H7 (cell line): ENCODE measurements around the gene FCSK. TPM values are rescaled to one million over a fixed set of nuclear protein-coding genes. Genes with fewer than 3 reads are reported as not detected.
"Not testable (repeated sequence)": the region's sequence is repeated elsewhere in the genome, so short reads cannot be mapped to it uniquely, and the experiment has no call there.

ENCODE experiments used
- DNase-seq: peaks from one replicate; pipeline ENCODE4 v3.0.0; 2012
- H3K27me3 ChIP-seq: 2 replicates; pipeline ENCODE4 v1.6.0; 2011; ENCODE audit warnings: mild to moderate bottlenecking, low read length; ENCODE audit not compliant: control insufficient read depth, insufficient read depth
- H3K36me3 ChIP-seq: replicated peaks from 2 replicates; pipeline ENCODE4 v1.5.1; 2011; ENCODE audit warnings: low read length; ENCODE audit not compliant: control insufficient read depth, insufficient read depth
- H3K4me3 ChIP-seq: 2 replicates; pipeline ENCODE4 v1.5.1; 2011; ENCODE audit warnings: low read depth, mild to moderate bottlenecking, control low read depth, low read length, moderate library complexity; ENCODE audit not compliant: insufficient read depth
- total RNA-seq: library from RNA; depleted of rRNA; stranded (reverse); fragments of >200 nt; shearing (Covaris generic); gene quantifications from 2 replicates; pipeline ENCODE4 v1.2.3, GENCODE V29; 2014

The FCSK gene
- total RNA-seq, 1 experiment from 2014 or later = 11.2 TPM

- Histone ChIP-seq H3K36me3 (peaks cover 25% of the 10 kb centered on the region), H3K4me3 (no peak overlapping the region), H3K27me3 (no peaks in the 10 kb centered on the region)
- DNase-seq = no peak
Measured at GRCh38 chr16:70494777-70495176, 40.4 kb downstream of the FCSK start.

GRCh38 chr16:70495425-70496182 is 41.2 kb downstream of the FCSK start:
- H3K36me3 ChIP-seq = peaks cover 21% of the 10 kb centered on the region
- no peak for DNase-seq
- no peak overlapping the region for H3K4me3 ChIP-seq
- H3K27me3 ChIP-seq = no peaks in the 10 kb centered on the region

DNA sequence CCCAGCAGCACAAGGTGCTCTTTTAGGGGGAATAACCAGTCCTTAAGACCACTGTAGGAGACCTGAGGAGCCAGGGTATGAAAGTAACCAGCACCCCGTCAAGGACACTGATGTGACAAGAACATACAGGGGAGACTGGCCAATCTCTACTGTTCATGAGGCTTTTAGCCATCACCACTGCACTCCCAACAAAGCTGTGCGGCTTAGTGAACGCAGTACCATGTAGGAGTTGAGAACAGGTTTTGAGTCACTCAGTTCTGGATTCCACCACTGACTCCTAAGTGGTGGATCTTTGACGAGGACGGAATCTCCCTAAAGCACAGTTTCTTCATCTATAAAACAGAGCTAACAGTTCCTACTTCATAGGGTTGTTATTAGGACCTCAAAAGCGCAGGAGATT is 42.1 kb downstream of the FCSK start:
- H3K27me3 ChIP-seq = no peaks in the 10 kb centered on the region
- DNase-seq = no peak
- H3K4me3 ChIP-seq = no peak overlapping the region
- peaks cover 23% of the 10 kb centered on the region for H3K36me3 ChIP-seq

- Histone ChIP-seq H3K27me3 (no peaks in the 10 kb centered on the region), H3K4me3 (no peak overlapping the region), H3K36me3 (peaks cover 21% of the 10 kb centered on the region)
- no peak for DNase-seq
Measured at GRCh38 chr16:70508752-70509151, 54.4 kb downstream of the FCSK start.

- peaks cover 21% of the 10 kb centered on the region for H3K36me3 ChIP-seq
- no peak for DNase-seq
Measured at GRCh38 chr16:70510216-70510615, 55.8 kb downstream of the FCSK start.

DNA sequence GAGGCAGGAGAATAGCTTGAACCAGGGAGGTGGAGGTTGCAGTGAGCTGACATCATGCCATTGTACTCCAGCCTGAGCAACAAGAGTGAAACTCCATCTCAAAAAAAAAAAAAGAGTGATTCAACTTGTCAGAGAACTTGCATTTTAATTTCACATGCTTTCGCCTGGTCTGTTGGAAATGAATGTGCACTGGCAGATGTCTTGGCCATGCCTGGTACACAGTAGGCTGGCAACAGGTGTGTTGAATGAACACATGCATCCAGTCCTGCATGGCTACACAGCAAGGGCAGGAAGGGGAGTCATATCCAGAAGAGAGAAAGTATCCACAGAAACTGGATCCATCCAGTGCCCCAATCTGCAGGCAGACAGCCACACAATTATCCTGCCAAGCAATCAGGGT is 57.4 kb downstream of the FCSK start:
- H3K36me3 ChIP-seq = peaks cover 21% of the 10 kb centered on the region
- H3K27me3 ChIP-seq = no peaks in the 10 kb centered on the region
- H3K4me3 ChIP-seq = no peak overlapping the region
- no peak for DNase-seq

More at GRCh38 chr16:70510216-70510615, 55.8 kb downstream of the FCSK start:
- no peak overlapping the region for H3K4me3 ChIP-seq
- no peaks in the 10 kb centered on the region for H3K27me3 ChIP-seq

- DNase-seq = no peak
- Histone ChIP-seq H3K36me3 (peaks cover 23% of the 10 kb centered on the region), H3K4me3 (no peak overlapping the region), H3K27me3 (no peaks in the 10 kb centered on the region)
Measured at GRCh38 chr16:70512456-70512855, 58.1 kb downstream of the FCSK start.

DNA sequence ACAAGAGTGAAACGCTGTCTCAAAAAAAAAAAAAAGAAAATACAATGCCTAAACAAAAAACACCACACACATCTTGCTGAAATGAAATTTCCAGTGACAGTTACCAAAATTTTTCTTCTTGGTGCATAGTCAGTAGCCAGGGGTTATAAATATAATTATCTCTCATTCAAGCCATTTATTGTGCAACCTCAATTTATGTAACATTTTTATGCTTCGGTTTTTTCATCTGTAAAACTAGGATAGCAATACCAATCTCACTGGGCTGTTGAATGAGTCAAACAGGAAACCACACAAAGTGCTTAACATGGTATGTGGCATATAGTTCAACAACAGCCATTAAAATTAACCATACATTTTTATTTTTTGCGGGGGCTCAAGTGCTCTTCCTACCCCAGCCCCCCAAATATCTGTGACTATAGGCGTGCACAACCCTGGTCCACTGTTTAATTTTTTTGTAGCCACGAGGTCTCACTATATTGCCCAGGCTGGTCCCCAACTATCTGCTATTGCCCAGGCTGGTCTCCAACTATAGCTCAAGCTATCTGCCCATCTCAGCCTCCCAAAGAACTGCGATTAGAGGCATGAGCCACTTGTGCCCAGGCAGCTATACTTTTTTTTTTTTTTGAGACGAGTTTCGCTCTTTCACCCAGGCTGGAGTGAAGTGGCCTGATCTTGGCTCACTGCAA is 66.4 kb downstream of the FCSK start:
- no peak overlapping the region for H3K4me3 ChIP-seq
- DNase-seq = no peak

GRCh38 chr16:70522216-70523075 is 68.1 kb downstream of the FCSK start:
- Histone ChIP-seq H3K36me3 (peaks cover 14% of the 10 kb centered on the region), H3K27me3 (no peaks in the 10 kb centered on the region), H3K4me3 (peak overlapping the region; percentile 75)
- DNase-seq = no peak

More for the DNA sequence above, 66.4 kb downstream of the FCSK start:
- peaks cover 5% of the 10 kb centered on the region for H3K36me3 ChIP-seq
- no peaks in the 10 kb centered on the region for H3K27me3 ChIP-seq

DNA sequence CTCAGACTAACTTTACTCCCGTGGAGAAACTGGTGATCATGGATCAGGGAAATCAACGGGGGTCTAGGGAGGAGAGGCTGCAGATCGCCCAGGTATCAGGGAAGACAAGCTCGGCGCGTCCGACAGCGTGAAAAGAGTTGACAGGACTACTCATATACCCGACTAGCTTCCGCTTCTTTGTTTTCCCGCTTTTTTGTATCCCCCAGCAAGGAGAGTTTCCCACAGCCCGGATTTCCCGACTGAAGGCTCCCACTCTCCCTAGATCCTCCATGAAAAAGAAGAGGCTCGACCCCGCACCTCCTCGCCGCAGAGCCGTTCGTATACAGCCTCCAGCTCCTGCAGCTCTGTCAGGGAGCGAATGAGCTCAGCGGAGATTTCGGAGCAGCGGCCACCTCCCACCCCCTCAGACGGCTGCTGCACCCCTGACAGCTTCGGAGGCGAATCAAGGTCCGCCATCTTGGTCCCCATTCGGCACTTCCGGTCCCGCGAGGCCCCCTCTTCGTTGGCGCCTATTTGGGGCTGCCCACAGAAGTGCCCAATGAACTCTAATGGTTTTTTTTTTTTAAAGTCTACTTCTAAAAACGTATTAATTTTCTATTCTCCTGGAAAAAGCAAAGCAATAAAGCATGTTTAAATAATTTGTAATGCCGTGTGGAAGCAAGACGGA is 68.8 kb downstream of the FCSK start, which contains the start of gene COG4:
Gene COG4, minus strand, starts transcription at position 479 of the 667 bp plus-strand sequence. Its CDS starts 11 bp downstream, at position 468.
- Histone ChIP-seq H3K36me3 (peaks cover 13% of the 10 kb centered on the region), H3K4me3 (peak within 1 kb of the TSS; percentile 75), H3K27me3 (no peaks in the 10 kb centered on the region)
- peak; percentile 94 for DNase-seq

DNA sequence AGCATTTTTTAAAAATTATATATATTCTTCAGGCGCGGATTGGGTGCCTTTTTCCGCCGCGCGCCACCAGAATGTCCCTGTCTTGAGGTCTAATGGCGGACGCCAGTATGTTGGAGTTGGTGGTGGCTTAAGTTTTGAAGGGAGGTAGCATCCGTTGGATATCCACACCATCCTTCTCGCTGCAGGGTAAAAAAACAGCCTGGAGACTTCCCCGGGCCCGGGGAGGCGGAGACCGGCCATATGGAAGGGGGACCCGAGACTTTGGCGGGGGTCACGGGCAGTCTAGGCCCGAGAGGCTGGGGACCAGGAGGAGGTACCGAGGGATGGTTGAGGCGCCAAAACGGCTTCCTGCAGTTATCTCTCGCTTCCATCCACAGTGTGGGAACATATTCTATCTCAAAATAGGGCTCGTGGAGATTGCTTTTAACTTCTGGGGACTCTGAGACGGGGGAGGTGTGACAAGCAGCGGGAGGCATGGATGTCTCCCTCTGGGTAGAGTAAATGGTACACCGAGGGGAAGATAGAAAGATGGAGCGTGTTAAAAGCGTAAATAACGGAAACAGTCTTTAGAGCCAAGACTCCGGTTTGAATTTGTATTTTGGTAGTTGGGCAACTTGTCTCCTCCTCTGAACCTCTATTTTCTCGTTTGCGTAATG is 69.5 kb downstream of the FCSK start, which contains the start of gene SF3B3:
Gene SF3B3, plus strand, starts transcription at position 74 of the 656 bp plus-strand sequence. CDS start 2,841 bp downstream, outside the sequence.
- peak; percentile 85 for DNase-seq
- peak within 1 kb of the TSS; percentile 75 for H3K4me3 ChIP-seq
- H3K27me3 ChIP-seq = no peaks in the 10 kb centered on the region
- H3K36me3 ChIP-seq = peaks cover 14% of the 10 kb centered on the region

- not testable (repeated sequence) for H3K27me3 ChIP-seq, DNase-seq
- Histone ChIP-seq H3K36me3 (peaks cover 20% of the 10 kb centered on the region), H3K4me3 (peak overlapping the region; percentile 75)
Measured at GRCh38 chr16:70524399-70524825, 70.0 kb downstream of the FCSK start.

DNA sequence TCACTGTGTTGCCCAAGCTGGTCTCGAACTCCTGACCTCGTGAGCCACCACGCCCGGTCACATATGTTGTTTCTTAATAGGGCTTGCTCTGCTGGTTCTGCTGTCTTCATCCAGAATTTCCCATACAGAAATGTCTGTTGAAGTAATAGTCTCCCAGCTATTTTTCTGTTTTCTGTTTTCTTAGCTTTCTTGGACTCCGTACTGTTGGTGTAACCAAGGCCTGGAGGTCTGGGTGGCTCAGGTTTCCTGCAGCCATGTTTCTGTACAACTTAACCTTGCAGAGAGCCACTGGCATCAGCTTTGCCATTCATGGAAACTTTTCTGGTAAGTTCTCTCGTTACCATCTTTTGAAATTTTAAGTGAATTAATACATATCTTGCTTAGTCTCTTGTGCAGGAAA is 72.0 kb downstream of the FCSK start:
- Histone ChIP-seq H3K27me3 (no peaks in the 10 kb centered on the region), H3K4me3 (no peak overlapping the region), H3K36me3 (peaks cover 33% of the 10 kb centered on the region)
- DNase-seq = no peak
